Stimulated activated CD8-positive, alpha-beta memory T cell treated with anti-CD3 and anti-CD28 coated beads, Interleukin-15, amount 100 ng/mL, for 1 hour (primary cell): ENCODE measurements around the gene TARBP2.

Experiments
- DNase-seq: peaks from one replicate; pipeline ENCODE4 v3.0.0-alpha.2; 2020; ENCODE audit warnings: low read depth

TARBP2 gene

DNA sequence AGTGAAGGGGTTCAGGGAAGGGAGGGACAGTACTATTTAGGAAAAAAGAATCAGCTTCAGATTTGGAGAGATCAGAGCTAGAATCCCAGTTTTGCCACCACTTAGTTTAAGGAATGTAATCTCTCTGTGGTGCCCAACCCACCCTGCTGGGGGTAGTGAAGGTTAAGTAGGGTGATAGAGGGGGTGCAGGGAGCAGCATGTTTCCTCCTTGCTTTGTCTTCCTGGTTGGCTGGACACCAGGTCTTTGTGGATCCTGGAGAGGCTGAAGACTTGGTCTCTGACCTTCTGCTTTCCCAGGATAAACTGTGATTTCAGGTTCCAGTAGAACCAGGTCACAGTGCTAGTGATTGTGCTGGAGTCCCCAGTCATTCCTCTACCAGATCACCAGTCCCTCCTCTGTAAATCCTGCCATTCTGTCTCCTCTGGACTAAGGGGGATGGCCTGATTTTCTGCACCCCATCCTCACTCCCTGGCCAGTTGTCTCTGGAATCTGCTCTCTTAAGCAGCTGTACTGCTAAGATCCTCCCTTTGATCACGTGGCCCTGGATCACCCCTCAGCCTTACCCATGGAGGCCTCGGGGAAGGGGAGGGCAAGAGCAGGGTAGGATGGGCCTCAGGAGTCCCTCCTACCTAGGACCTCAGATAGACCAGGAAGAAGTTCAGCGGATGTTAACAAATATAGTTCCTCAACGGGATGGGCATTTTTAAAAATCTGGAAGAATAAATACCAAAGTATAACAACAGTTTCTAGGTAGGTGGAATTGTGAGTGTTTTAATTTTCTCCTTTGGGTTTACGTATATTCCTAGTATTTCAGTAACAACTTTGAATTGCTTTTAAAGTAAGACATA lies 5.0 kb upstream of the TARBP2 start:
- no peak for DNase-seq

DNA sequence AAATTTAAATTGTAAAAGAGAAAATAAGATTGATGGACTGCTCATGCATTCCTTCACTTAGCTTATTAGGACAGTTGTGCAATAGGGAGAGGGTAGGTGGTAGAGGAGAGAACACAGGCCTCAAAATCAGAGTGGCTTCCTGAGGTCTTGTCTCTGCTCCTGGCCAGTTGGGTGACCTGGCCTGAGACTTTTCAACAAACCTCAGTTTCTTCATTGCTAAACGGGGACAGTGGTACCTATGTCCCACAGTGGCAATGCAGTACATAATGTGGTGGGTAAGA lies 4.4 kb upstream of the TARBP2 start:
- no peak for DNase-seq

DNA sequence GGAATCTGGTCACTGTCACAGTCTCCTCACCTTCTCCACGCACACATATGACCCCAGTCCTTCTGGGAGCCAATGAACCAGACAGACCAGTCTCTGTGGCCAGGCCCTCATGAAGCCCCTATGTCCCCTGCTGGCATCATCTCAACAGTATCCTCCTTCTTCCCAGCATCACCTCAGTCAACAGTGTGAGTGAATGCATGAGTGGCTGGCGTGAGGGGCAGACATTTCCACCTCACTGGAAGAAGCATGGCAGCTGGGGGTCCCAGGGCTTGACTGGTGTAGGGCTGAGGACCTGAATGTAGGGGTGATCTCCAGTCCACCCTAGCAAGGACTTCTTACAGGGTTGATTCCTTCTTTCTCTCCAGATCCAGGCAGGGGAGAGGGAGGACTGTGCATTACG lies 3.6 kb upstream of the TARBP2 start:
- DNase-seq = no peak

DNA sequence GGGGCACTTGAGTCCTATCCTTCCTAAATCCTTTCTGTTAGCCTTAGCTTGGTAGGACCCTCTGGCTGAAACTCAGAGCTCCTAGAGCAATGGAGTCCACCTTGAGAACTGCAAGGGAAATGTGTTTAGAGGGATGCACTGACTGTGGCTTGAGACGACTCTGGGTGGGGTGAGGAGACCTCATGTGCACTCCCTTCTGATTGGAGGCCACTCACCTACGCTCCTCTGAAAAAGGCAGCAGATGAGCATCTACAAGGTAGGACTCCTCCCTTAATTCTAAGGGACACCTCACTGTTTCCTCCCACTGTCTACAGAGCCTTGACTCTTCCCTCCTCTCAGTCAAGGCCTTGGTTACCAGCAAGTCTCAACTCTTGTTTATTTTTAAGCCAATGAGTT lies 2.9 kb upstream of the TARBP2 start:
- DNase-seq = no peak

DNA sequence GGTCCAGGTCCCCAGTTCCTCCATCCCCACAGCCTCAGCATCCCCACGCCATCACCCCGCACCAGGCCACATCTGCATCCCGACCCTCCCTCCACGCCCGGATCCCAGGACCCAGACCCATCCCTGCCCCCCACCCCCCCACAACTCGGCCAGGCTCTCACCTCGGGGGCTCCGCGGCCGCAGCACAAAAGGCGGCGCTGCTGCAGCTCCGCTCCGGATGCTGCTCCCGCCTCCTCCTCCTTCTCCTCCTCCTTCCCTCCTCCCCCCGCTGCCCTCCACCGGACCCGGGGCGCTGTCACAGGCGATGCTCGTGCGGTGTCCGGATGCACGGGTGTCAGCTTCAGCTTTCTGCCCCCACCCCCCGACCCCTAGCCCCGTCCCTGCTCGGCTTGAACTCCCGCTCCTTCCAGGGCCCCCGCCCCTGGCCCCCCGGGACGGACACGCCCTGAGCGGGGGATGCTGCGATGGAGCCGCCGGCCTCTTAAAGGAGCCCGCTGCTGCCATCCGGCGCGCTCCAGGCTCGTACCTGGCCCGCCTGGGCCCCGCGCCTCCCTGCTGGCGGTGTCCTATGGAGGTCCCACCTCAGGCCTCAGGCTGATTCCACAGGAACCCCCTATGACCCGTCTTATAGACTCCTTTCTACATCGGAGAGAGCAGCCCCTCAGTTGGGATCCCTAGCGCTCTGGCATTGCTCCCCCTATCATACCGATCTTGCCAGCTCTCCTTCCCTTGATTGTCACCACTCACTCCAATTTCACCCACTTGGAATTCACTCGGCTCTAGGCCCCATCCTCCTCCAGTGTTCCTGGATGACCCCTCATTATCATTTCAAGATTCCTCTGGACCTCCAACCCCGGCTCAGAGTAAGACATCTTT lies 1.6 kb upstream of the TARBP2 start, which contains the start of gene MAP3K12:
MAP3K12 (minus strand) TSS at position 193 of the 876 bp plus-strand sequence. CDS start 12,067 bp downstream, outside the sequence.
- DNase-seq = peak; percentile 22

DNA sequence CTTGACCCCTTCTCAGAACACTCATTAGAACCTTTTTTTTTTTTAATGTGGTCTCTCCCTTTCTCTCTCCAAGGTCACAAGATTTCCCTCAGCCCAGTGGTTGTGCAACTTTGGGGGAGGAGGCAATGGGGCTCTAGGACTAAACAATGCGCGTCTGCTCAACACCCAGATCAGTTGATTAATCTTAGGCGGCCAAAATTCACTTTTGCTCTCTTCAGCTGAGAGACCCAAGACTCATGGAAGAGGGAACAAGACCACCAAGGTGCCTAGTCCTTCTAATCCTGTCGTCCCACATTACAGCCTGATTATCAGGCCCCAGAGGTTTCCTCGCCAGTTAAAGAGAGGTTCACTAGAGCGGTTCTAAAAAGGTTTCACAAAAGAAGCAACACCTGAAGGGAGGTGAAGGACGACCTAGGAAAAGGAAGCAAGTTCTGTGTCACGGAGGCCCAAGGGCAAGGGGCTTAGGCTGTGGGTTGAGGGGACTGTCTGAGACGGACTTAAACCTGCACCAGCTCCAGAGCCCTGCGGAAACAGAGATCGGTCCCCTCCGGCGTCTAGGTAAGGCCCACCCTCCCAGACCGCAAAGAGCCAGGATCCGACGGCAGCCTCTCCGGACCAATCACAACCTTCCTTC lies 824 bp upstream of the TARBP2 start:
- DNase-seq = no peak

DNA sequence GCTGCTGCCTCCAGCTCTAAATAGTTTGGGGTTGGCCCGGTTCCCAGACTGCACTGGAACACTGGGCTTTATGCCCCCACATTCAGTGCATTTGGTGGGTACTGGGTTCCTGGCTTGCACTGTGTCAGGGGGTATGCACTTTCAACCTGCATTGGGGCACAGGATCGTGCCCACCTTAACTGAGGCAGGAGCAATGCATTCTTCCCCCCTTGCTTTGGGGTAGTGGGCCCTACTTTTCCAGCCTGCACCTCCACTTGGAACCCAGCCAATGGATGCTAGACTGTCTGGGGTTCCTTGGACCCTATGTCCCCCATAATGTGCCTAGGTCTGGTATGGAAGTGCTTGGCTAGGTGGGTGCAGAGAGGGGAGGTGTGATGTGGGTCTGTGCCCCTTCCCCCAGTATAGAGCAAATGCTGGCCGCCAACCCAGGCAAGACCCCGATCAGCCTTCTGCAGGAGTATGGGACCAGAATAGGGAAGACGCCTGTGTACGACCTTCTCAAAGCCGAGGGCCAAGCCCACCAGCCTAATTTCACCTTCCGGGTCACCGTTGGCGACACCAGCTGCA lies 615 bp downstream of the TARBP2 start:
- DNase-seq = no peak

DNA sequence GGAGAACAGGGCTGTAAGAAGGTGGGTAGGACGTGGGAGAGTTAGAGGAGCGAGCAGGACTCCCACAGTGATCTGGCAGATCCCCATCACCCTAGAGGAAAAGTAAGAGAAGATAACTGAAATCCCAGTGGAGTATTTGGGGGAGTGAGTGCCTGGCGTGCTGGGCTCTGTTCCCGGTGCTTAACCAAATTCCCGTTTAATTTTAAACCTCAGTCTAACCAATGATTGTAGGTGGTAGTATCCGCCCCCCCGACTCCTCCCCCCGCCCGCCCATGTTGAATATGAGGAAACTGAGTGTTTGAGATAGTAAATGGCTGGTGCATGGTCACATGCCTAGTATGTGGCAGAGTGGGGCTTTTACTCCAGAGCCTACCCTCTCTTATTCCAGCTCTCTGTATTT lies 1.2 kb downstream of the TARBP2 start:
- no peak for DNase-seq

DNA sequence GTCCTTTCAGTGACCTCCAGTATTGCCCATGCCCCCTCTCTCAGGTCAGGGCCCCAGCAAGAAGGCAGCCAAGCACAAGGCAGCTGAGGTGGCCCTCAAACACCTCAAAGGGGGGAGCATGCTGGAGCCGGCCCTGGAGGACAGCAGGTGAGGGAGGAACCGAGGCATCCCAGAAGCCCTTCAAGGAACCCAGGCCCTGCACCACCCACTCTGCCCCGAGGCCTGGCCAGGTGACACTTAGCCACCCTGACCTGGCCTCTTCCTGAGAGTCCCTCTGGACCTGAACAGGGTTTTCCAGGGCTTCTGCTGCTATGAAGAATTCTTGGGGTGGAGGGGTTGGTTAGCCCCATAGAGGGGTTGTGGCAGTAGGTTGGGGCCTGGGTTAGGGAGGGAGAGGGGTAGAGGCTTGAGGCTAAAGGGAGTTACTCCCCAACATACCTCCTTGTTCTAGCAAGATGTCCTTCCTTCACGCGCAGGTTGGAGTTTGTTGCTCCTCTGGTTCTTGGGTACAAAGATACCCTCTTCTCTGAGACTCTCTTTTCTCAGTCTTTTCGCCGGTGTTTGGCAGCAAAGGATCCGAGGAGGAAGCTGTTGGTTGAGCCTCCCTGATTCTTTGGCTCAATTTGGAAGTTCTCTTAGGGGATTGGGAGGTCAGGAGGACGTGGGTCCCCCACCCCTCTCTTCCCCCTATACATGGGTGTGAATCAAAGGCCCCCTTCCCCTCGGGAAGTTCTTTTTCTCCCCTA lies 2.1 kb downstream of the TARBP2 start:
- no peak for DNase-seq

DNA sequence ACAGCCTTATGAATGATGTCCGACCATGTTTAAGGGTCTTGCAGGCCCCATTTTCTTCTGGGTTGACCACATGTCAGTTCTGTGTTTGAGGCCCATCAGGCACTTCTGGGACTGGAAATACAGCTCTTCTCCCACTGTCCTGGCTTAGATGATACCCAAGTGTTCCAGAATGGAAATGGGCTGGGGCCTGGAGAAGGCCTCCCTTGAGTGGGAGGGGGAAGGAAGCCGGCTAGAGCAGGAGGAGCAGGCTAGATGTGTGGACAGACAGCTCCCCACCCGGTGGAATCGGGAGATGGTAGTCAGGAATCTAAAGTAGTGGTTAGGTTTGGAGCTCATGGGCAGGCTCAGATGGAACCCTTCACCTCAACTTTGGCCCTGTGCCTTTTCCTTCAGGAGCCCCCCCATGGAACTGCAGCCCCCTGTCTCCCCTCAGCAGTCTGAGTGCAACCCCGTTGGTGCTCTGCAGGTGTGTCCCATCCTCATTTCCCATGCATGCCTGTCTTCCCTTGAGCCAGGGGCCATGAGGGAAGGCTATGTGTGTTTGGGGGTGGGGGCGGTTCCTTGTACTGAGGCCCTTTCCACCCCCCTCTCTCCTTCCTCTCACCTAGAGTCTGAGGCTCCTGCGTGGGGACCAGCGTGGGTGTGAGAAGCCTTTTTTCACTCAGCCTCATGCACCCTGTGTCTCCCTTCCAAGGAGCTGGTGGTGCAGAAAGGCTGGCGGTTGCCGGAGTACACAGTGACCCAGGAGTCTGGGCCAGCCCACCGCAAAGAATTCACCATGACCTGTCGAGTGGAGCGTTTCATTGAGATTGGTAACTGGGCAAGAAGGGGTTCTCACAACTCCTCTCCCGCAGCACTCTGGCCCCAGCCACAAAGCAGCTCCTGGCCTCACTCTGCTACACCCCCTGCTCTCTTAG lies 3.2 kb downstream of the TARBP2 start:
- DNase-seq = no peak

DNA sequence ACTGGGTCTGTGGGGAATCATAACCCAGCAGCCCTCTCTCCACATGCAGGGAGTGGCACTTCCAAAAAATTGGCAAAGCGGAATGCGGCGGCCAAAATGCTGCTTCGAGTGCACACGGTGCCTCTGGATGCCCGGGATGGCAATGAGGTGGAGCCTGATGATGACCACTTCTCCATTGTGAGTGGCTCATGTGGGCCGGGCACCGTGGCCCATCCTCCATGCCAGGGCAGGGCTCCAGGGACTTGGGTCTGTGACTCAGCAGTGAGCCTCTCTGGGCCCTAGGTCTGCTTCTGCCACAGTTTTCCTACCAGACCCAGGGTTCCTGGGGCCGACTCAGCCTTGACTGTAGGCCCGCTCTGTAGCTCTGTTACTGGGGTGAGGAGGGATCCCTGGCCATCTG lies 4.0 kb downstream of the TARBP2 start:
- no peak for DNase-seq

DNA sequence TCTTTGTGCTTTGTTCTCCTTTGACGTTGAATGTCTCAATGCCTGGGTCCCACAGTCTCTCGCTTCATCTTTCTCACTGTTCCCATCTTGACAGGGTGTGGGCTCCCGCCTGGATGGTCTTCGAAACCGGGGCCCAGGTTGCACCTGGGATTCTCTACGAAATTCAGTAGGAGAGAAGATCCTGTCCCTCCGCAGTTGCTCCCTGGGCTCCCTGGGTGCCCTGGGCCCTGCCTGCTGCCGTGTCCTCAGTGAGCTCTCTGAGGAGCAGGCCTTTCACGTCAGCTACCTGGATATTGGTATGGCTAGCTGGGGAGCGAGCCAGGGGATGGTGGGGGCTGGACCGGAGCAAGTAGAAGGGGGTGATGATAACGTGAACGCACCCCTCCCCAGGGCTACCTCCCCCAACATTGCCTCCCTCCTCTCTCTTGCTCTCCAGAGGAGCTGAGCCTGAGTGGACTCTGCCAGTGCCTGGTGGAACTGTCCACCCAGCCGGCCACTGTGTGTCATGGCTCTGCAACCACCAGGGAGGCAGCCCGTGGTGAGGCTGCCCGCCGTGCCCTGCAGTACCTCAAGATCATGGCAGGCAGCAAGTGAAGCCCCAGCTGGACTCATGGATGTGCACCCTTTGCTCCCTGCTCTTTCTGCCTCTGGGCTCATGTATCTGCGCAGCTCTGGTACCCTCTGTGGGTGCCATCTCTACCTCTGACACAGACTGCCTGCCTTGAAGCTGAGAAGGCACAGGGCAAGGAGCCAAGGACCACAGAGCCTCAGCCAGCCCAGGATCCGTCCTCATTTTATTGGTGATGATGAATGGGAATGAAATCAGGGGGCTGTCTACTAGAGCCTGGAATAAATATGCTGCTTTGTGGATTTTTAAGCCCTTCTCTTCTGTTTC lies 4.7 kb downstream of the TARBP2 start:
- DNase-seq = no peak

DNA sequence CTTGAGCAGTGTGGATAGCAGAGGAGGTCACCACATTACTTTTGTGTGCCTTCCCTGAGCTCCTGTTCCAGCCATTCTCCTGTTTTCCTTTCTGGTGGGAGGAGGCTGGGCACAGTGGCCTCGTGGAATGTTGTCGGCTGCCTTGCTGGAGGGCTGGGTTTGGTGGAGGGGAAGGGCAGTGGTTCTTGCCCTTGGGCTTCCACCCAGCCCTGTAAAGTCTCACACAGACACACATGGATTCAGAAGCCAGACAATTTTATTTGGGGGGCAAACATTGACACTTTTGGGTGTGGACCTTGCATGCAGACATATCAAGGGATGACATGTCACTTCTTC lies 5.3 kb downstream of the TARBP2 start:
- no peak for DNase-seq

DNA sequence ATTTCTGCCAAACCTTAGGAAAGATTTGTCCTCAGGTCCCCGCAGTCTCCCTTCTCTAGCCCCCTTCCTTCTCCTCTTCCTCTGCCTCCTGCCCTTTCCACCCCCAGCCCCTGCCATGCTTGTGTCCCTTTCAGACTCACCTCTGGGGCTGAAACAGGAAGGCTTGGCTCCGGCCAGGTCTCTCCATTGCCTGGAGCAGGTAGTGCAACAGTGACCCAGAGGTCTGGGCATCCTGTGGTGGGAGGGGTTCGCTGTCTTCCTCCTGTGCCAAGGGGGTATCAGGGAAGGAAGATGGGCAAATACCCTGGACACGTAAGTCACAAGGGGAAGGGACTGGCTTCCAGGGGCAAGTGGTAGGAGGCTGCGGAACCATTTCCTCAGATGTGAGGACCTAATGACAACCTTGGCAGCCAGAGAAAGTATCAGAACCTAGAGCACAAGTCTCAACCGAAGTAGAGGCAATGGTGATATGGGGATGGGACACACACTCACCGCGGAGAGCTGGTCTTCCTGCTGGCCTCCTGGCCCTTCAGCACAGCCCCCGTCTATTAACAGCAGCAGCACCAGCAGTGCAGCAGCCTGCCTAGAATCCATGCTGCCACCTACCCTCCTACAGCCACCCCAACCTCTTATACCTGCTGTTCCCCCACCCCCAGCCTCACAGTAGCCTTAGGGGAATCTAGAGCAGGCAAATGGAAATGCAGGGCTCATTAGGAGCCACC lies 6.0 kb downstream of the TARBP2 start, which contains the start of gene NPFF:
NPFF (minus strand) TSS at position 604 of the 722 bp plus-strand sequence; CDS start at position 594, 10 bp downstream.
- DNase-seq = no peak

DNA sequence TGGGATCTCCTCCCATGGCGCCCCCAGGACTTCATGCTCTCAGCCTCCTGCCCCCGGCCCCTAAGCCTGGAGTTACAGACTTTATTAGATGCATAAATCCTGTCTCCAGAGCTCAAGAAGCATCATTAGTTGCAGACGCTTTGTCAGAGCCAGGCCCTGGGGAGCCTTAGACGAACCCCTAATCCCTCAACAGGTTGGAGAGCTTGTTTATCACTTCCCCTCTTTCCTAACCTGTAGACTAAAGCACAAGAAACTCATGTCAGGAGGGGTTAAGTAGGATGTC lies 6.5 kb downstream of the TARBP2 start:
- no peak for DNase-seq

DNA sequence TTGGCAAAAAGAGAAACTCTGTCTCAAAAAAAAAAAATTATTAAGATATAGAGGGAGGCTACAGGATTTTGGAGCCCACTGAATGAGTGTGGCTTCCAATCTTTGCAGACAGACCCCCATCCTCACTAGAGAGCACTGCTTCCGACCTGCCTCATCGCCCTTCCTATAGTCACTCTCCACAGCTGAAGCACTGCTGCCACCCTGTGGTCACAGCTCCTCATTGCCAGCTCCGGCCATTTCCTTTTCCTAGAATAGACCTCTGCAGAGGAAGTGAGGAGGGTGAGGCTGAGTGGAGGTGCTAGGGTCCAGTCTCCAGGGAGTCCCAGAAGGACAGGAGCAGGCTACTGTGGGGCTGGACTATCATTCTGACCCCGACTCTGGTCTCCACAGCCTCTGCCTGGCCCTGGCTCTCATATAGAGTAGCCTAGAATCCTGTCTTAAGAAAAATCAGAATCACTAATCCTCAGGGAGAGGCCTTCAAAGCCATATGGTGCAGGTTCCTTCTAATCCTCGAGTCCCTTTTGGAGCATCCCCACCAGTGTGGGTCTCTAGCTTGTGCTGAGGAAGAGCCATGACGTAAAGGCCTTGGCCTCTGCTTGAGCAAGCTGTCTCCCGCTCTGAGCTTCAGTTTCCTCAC lies 7.6 kb downstream of the TARBP2 start:
- DNase-seq = peak; percentile 66

DNA sequence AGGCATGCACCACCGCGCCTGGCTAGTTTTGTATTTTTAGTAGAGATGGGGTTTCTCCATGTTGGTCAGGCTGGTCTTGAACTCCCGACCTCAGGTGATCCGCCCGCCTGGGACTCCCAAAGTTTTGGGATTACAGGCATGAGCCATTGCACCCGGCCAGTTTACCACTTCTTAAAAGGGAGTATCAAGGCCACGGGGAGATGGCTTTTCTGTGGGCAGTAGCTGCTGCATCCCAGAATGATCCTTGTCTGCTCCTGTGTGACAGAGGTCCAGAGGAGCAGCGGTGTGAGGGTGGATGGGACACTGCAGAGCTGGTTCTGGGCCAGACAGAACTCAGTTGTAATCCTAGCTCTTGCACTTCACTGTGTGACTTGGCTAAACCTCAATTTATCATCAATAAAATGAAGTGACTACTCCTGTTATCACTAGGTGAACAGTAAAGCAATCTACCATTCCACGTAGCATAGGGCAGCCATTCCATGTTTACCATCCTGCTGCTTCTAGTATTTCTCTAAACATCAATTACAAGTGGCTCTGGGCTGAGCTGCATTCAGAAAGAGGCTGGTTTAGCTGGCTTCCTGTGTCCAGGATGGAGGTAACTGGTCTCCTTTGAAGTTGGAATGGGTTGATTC lies 9.2 kb downstream of the TARBP2 start:
- DNase-seq = no peak

DNA sequence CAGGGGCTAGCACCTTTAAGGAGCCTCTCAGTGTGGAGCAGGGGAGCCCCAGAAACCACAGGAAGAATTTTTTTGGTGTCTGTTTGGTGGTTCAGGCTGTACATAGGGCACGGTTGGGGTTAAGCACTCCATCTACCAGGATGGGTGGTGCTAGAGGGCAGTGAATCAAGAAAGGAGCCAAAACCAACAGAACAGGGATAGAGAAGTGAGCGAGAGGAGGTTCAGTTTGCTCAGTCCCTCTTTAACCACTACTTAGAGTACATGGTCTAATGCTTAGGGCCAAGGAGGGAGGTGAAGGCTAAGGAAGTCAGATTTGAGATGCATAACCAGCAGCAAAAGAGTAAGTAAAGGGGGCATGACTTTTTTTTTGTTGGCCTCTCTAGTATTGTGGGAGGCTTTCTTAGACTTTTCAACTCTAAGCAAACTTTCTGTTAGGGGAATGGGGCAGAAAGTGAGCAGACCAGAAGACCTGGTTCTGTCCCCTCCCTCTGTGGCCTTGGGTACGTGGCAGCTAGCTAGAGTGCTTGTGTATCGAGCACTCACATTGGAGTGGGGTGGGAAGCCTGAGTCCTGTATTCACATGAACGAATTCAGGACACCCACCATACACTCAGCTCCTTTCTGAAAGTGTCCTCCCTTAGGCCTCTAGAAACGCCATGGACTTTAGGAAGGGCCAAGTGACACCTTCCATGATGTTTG lies 12.8 kb downstream of the TARBP2 start:
- DNase-seq = no peak
